H9 (cell line): ENCODE measurements around the gene RUNX1. TPM values are rescaled to one million over a fixed set of nuclear protein-coding genes. Genes with fewer than 3 reads are reported as not detected.

ENCODE experiments used
- DNase-seq: peaks from one replicate; pipeline ENCODE4 v3.0.0-alpha.2; 2017
- H2AFZ ChIP-seq: one replicate; pipeline ENCODE4 v1.6.1; 2013; ENCODE audit warnings: mild to moderate bottlenecking, low read length, control low read depth, moderate library complexity
- H2AK5ac ChIP-seq: 2 replicates; pipeline ENCODE4 v1.6.1; 2013; ENCODE audit warnings: low read length, control low read depth, mixed read lengths; ENCODE audit not compliant: insufficient read length
- H2BK120ac ChIP-seq: one replicate; pipeline ENCODE4 v1.6.1; 2013; ENCODE audit warnings: low read depth, mild to moderate bottlenecking, low read length, control low read depth, inconsistent platforms; ENCODE audit not compliant: poor library complexity, severe bottlenecking
- H2BK12ac ChIP-seq: 2 replicates; pipeline ENCODE4 v1.6.1; 2013; ENCODE audit warnings: low read length, control low read depth, mixed read lengths, low read depth; ENCODE audit not compliant: insufficient read length
- H2BK15ac ChIP-seq: 2 replicates; pipeline ENCODE4 v1.6.1; 2013; ENCODE audit warnings: low read depth, low read length, control low read depth
- H2BK20ac ChIP-seq: one replicate; pipeline ENCODE4 v1.6.1; 2013; ENCODE audit warnings: low read depth, mild to moderate bottlenecking, low read length, control low read depth, inconsistent platforms; ENCODE audit not compliant: poor library complexity, severe bottlenecking
- H2BK5ac ChIP-seq: 2 replicates; pipeline ENCODE4 v1.6.1; 2013; ENCODE audit warnings: low read length, control low read depth, mixed read lengths; ENCODE audit not compliant: insufficient read length
- H3K14ac ChIP-seq: 2 replicates; pipeline ENCODE4 v1.6.1; 2013; ENCODE audit warnings: low read length, control low read depth; ENCODE audit not compliant: insufficient read depth
- H3K18ac ChIP-seq: 2 replicates; pipeline ENCODE4 v1.6.1; 2013; ENCODE audit warnings: low read depth, mild to moderate bottlenecking, mixed read lengths, low read length, control low read depth; ENCODE audit not compliant: insufficient read length
- H3K23ac ChIP-seq: 2 replicates; pipeline ENCODE4 v1.6.1; 2013; ENCODE audit warnings: low read length, control low read depth, mixed read lengths, low read depth; ENCODE audit not compliant: insufficient read length
- H3K23me2 ChIP-seq: 2 replicates; pipeline ENCODE4 v1.6.1; 2013; ENCODE audit warnings: low read depth, mild to moderate bottlenecking, mixed read lengths, low read length, control low read depth; ENCODE audit not compliant: insufficient read length, poor library complexity, severe bottlenecking
- H3K27ac ChIP-seq: 2 replicates; pipeline ENCODE4 v1.5.1; 2013; ENCODE audit warnings: low read length, control low read depth, mixed read lengths, low read depth; ENCODE audit not compliant: insufficient read length
- H3K27me3 ChIP-seq: 2 replicates; pipeline ENCODE4 v1.6.1; 2013; ENCODE audit warnings: low read length, control low read depth, inconsistent platforms; ENCODE audit not compliant: insufficient read depth
- H3K4ac ChIP-seq: 2 replicates; pipeline ENCODE4 v1.6.1; 2013; ENCODE audit warnings: low read depth, mild to moderate bottlenecking, control low read depth, inconsistent platforms, low read length, moderate library complexity
- H3K4me1 ChIP-seq: 2 replicates; pipeline ENCODE4 v1.6.1; 2013; ENCODE audit warnings: low read length, control low read depth, inconsistent platforms; ENCODE audit not compliant: insufficient read depth
- H3K4me2 ChIP-seq: 2 replicates; pipeline ENCODE4 v1.6.1; 2013; ENCODE audit warnings: low read length, control low read depth, mixed read lengths; ENCODE audit not compliant: insufficient read length, insufficient read depth
- H3K56ac ChIP-seq: 2 replicates; pipeline ENCODE4 v1.6.1; 2013; ENCODE audit warnings: low read depth, mild to moderate bottlenecking, mixed read lengths, low read length, control low read depth; ENCODE audit not compliant: insufficient read length
- H3K79me1 ChIP-seq: 2 replicates; pipeline ENCODE4 v1.6.1; 2013; ENCODE audit warnings: low read depth, mild to moderate bottlenecking, moderate library complexity, low read length, control low read depth, inconsistent platforms; ENCODE audit not compliant: insufficient read depth, poor library complexity, severe bottlenecking
- H3K79me2 ChIP-seq: 2 replicates; pipeline ENCODE4 v1.6.1; 2013; ENCODE audit warnings: low read length, control low read depth, inconsistent platforms; ENCODE audit not compliant: insufficient read depth
- H3K9ac ChIP-seq: 2 replicates; pipeline ENCODE4 v1.6.1; 2013; ENCODE audit warnings: low read length, control low read depth, mixed read lengths; ENCODE audit not compliant: insufficient read length; ENCODE audit errors: extremely low read depth
- H3K9me3 ChIP-seq: one replicate; pipeline ENCODE4 v1.6.1; 2013; ENCODE audit warnings: low read depth, low read length, inconsistent platforms; ENCODE audit not compliant: control insufficient read depth
- H3T11ph ChIP-seq: one replicate; pipeline ENCODE4 v1.6.1; 2013; ENCODE audit warnings: mild to moderate bottlenecking, low read length, control low read depth, inconsistent platforms
- H4K20me1 ChIP-seq: one replicate; pipeline ENCODE4 v1.6.1; 2013; ENCODE audit not compliant: control insufficient read depth, insufficient read length, insufficient read depth
- H4K5ac ChIP-seq: 2 replicates; pipeline ENCODE4 v1.6.1; 2013; ENCODE audit warnings: low read depth, mild to moderate bottlenecking, mixed read lengths, low read length, control low read depth; ENCODE audit not compliant: insufficient read length
- H4K8ac ChIP-seq: replicated peaks from 2 replicates; pipeline ENCODE4 v1.6.1; 2013; ENCODE audit warnings: low read length, control low read depth, mixed read lengths, low read depth; ENCODE audit not compliant: insufficient read length
- H4K91ac ChIP-seq: 2 replicates; pipeline ENCODE4 v1.6.1; 2013; ENCODE audit warnings: low read depth, mild to moderate bottlenecking, moderate library complexity, mixed read lengths, low read length, control low read depth; ENCODE audit not compliant: insufficient read length
- H3K27ac Mint-ChIP-seq, 3 experiments: 2 replicates in 2 of 3; 3 replicates in 1 of 3; pipeline ENCODE4 v1.8.0; 2020 to 2021; ENCODE audit warnings: mixed read lengths in 3 of 3, mild to moderate bottlenecking in 1 of 3, moderate library complexity in 1 of 3
- H3K27me3 Mint-ChIP-seq: 2 replicates; pipeline ENCODE4 v1.8.0; 2021; ENCODE audit warnings: low read depth, mild to moderate bottlenecking, moderate library complexity, mixed read lengths
- H3K36me3 Mint-ChIP-seq, 3 experiments: 2 replicates in 2 of 3; 3 replicates in 1 of 3; pipeline ENCODE4 v1.8.0; 2020 to 2021; ENCODE audit warnings: low read depth in 3 of 3, mixed read lengths in 3 of 3; ENCODE audit not compliant: insufficient read depth in 1 of 3
- H3K4me1 Mint-ChIP-seq, 2 experiments: 2 replicates each; pipeline ENCODE4 v1.8.0; 2020; ENCODE audit warnings: mixed read lengths in 2 of 2
- H3K4me3 Mint-ChIP-seq, 2 experiments: 2 replicates in 1 of 2; 3 replicates in 1 of 2; pipeline ENCODE4 v1.8.0; 2020 to 2021; ENCODE audit warnings: mild to moderate bottlenecking in 2 of 2, mixed read lengths in 2 of 2, moderate library complexity in 1 of 2
- H3K9me3 Mint-ChIP-seq, 2 experiments: 2 replicates in 1 of 2; 3 replicates in 1 of 2; pipeline ENCODE4 v1.8.0; 2020; ENCODE audit warnings: mild to moderate bottlenecking in 2 of 2, mixed read lengths in 2 of 2, moderate library complexity in 1 of 2
- WGBS: extraction: QIAGEN DNeasy Blood & Tissue Kit; methylation state at CpG from one replicate; pipeline ENCODE4 v1.1.7; 2013; ENCODE audit warnings: missing lambda C conversion rate, low lambda C conversion rate, mixed read lengths; ENCODE audit not compliant: insufficient read length; ENCODE audit errors: extremely low coverage; 5-methylcytosine and 5-hydroxymethylcytosine counted together
- total RNA-seq: library from RNA; stranded (reverse); gene quantifications from 2 replicates; pipeline ENCODE4 v1.2.1, GENCODE V29; 2021
- TF ChIP-seq, protein P1 (sequence below): fragments of 200-600 bp; sonication (generic); conservative IDR thresholded peaks from 3 replicates; pipeline ENCODE4 v1.8.0; 2021; ENCODE audit warnings: antibody characterized with exemption, mild to moderate bottlenecking

RUNX1 gene
- total RNA-seq, 1 experiment from 2014 or later, result 0.72 TPM

- Histone ChIP-seq H3K9ac (no peak overlapping the region), H2AFZ (no peak overlapping the region), H3K18ac (no peak overlapping the region), H3K4ac (no peak overlapping the region), H4K8ac (no peak overlapping the region), H3K4me1 (no peaks in the 10 kb centered on the region; the same call in 1 of the 2 replicates), H3K23me2 (no peaks in the 10 kb centered on the region), H4K20me1 (no peaks in the 10 kb centered on the region), H3K4me2 (no peak overlapping the region), H2BK20ac (no peak overlapping the region), H4K91ac (no peak overlapping the region), H3K27me3 (no peaks in the 10 kb centered on the region), H2BK15ac (no peak overlapping the region), H4K5ac (no peak overlapping the region), H2AK5ac (no peak overlapping the region), H2BK5ac (no peak overlapping the region), H3K27ac (no peak overlapping the region), H3K79me2 (no peaks in the 10 kb centered on the region), H2BK120ac (no peak overlapping the region), H2BK12ac (no peak overlapping the region), H3K79me1 (no peaks in the 10 kb centered on the region), H3K14ac (no peak overlapping the region), H3K23ac (no peak overlapping the region), H3T11ph (no peak overlapping the region), H3K9me3 (no peaks in the 10 kb centered on the region), H3K56ac (no peak overlapping the region)
- peaks cover 39% of the 10 kb centered on the region for H3K27me3 Mint-ChIP-seq
- TF ChIP-seq, protein P1, sequence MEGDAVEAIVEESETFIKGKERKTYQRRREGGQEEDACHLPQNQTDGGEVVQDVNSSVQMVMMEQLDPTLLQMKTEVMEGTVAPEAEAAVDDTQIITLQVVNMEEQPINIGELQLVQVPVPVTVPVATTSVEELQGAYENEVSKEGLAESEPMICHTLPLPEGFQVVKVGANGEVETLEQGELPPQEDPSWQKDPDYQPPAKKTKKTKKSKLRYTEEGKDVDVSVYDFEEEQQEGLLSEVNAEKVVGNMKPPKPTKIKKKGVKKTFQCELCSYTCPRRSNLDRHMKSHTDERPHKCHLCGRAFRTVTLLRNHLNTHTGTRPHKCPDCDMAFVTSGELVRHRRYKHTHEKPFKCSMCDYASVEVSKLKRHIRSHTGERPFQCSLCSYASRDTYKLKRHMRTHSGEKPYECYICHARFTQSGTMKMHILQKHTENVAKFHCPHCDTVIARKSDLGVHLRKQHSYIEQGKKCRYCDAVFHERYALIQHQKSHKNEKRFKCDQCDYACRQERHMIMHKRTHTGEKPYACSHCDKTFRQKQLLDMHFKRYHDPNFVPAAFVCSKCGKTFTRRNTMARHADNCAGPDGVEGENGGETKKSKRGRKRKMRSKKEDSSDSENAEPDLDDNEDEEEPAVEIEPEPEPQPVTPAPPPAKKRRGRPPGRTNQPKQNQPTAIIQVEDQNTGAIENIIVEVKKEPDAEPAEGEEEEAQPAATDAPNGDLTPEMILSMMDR, result no peak
- H3K4me1 Mint-ChIP-seq, result peaks cover 8 to 14% of the 10 kb centered on the region in 2 experiments
- no peak overlapping the region for H3K27ac Mint-ChIP-seq
- WGBS, result no CpG with 5 or more reads among the region's 8 CpGs
- DNase-seq, result no peak
- H3K9me3 Mint-ChIP-seq, result no peaks in the 10 kb centered on the region; a peak in 1 of 5 replicates
- no peaks in the 10 kb centered on the region for H3K36me3 Mint-ChIP-seq
- no peak overlapping the region for H3K4me3 Mint-ChIP-seq
Observed at GRCh38 chr21:34988139-34988538, 61.0 kb downstream of the RUNX1 start.
